BLaER1 (cell line): ENCODE data around the gene ZNF470.
A peak's percentile ranks its signal among the peaks of the same experiment; 100 is the strongest.

Experiments
- H3K27ac ChIP-seq: shearing (Covaris generic); formaldehyde crosslinking; 2 replicates; pipeline ENCODE4 v1.8.1; 2022
- H3K27me3 ChIP-seq: shearing (Covaris generic); formaldehyde crosslinking; 2 replicates; pipeline ENCODE4 v1.8.1; 2022
- H3K36me3 ChIP-seq: shearing (Covaris generic); formaldehyde crosslinking; 2 replicates; pipeline ENCODE4 v1.8.1; 2022
- H3K4me1 ChIP-seq: shearing (Covaris generic); formaldehyde crosslinking; 2 replicates; pipeline ENCODE4 v1.8.1; 2022
- H3K4me2 ChIP-seq: shearing (Covaris generic); formaldehyde crosslinking; 2 replicates; pipeline ENCODE4 v1.8.1; 2022
- H3K4me3 ChIP-seq: shearing (Covaris generic); formaldehyde crosslinking; 2 replicates; pipeline ENCODE4 v1.8.1; 2022
- H3K9ac ChIP-seq: shearing (Covaris generic); formaldehyde crosslinking; 2 replicates; pipeline ENCODE4 v1.8.1; 2022
- H3K9me3 ChIP-seq: shearing (Covaris generic); formaldehyde crosslinking; 2 replicates; pipeline ENCODE4 v1.8.1; 2022
- H4K20me1 ChIP-seq: shearing (Covaris generic); formaldehyde crosslinking; 2 replicates; pipeline ENCODE4 v1.8.1; 2022
- Cebpa-rat ChIP-seq: shearing (Covaris generic); IDR thresholded peaks from 2 replicates; pipeline ENCODE4 v1.8.1; 2022

ZNF470 gene

GRCh38 chr19:56567274-56568120 lies at the start of gene ZNF470:
TSS of gene ZNF470 (plus strand) at chr19:56567468. CDS start at chr19:56570312, 2,844 bp downstream.
- H3K9me3 ChIP-seq = peaks cover 84% of the 10 kb centered on the region
- no peaks in the 10 kb centered on the region for H3K27me3 ChIP-seq
- H4K20me1 ChIP-seq = no peaks in the 10 kb centered on the region
- peak within 1 kb of the TSS; percentile 91 for H3K4me3 ChIP-seq
- peak within 1 kb of the TSS; percentile 86 for H3K9ac ChIP-seq
- peaks cover 18% of the 10 kb centered on the region for H3K4me1 ChIP-seq
- peaks cover 66% of the 10 kb centered on the region for H3K36me3 ChIP-seq
- peak within 1 kb of the TSS; percentile 98 for H3K4me2 ChIP-seq
- peak within 1 kb of the TSS; percentile 82 for H3K27ac ChIP-seq
- no peak for TF ChIP-seq Cebpa-rat

DNA sequence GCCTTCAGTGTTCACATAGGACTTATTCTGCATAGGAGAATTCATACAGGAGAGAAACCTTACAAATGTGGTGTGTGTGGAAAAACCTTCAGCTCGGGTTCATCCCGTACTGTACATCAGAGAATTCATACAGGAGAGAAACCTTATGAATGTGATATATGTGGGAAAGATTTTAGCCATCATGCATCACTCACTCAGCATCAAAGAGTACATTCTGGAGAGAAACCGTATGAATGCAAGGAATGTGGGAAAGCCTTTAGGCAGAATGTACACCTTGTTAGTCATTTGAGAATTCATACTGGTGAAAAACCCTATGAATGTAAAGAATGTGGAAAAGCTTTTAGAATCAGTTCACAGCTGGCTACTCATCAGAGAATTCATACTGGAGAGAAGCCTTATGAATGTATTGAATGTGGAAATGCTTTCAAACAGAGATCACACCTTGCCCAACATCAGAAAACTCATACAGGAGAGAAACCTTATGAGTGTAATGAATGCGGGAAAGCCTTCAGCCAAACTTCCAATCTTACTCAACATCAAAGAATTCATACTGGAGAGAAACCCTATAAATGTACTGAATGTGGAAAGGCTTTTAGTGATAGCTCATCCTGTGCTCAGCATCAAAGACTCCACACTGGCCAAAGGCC lies 41.9 kb upstream of the ZNF470 start:
- Histone ChIP-seq H4K20me1 (no peaks in the 10 kb centered on the region), H3K27ac (no peak overlapping the region), H3K4me2 (no peak overlapping the region), H3K4me3 (no peak overlapping the region), H3K27me3 (no peaks in the 10 kb centered on the region), H3K9ac (no peak overlapping the region), H3K36me3 (peaks cover 56% of the 10 kb centered on the region), H3K9me3 (peaks cover 100% of the 10 kb centered on the region), H3K4me1 (no peaks in the 10 kb centered on the region)
- TF ChIP-seq Cebpa-rat = no peak

- no peak overlapping the region for H3K9ac ChIP-seq
- peaks cover 81% of the 10 kb centered on the region for H3K9me3 ChIP-seq
- no peak overlapping the region for H3K27ac ChIP-seq
- H3K4me2 ChIP-seq = peak overlapping the region; percentile 90
- H3K4me1 ChIP-seq = peaks cover 28% of the 10 kb centered on the region
- no peaks in the 10 kb centered on the region for H4K20me1 ChIP-seq
- TF ChIP-seq Cebpa-rat = no peak
- H3K27me3 ChIP-seq = no peaks in the 10 kb centered on the region
- peaks cover 27% of the 10 kb centered on the region for H3K36me3 ChIP-seq
- peak overlapping the region; percentile 77 for H3K4me3 ChIP-seq
These were observed 29.8 kb upstream of the ZNF470 start for GRCh38 chr19:56537442-56537841.

GRCh38 chr19:56538254-56538760 lies 29.0 kb upstream of the ZNF470 start:
- H4K20me1 ChIP-seq = no peaks in the 10 kb centered on the region
- peaks cover 28% of the 10 kb centered on the region for H3K4me1 ChIP-seq
- H3K4me2 ChIP-seq = peak overlapping the region; percentile 90
- peak overlapping the region; percentile 92 for H3K27ac ChIP-seq
- H3K4me3 ChIP-seq = peak overlapping the region; percentile 77
- peak overlapping the region; percentile 84 for H3K9ac ChIP-seq
- no peaks in the 10 kb centered on the region for H3K27me3 ChIP-seq
- peaks cover 79% of the 10 kb centered on the region for H3K9me3 ChIP-seq
- peaks cover 33% of the 10 kb centered on the region for H3K36me3 ChIP-seq
- TF ChIP-seq Cebpa-rat = no peak

- Histone ChIP-seq H3K9ac (peak within 1 kb of the TSS; percentile 84), H3K4me2 (peak within 1 kb of the TSS; percentile 90), H3K27ac (peak within 1 kb of the TSS; percentile 92), H3K27me3 (no peaks in the 10 kb centered on the region), H3K4me1 (peaks cover 28% of the 10 kb centered on the region), H4K20me1 (no peaks in the 10 kb centered on the region), H3K9me3 (peaks cover 79% of the 10 kb centered on the region), H3K4me3 (peak within 1 kb of the TSS; percentile 88), H3K36me3 (peaks cover 38% of the 10 kb centered on the region)
- no peak for TF ChIP-seq Cebpa-rat
These were observed 28.5 kb upstream of the ZNF470 start, which contains the start of gene ZFP28 for GRCh38 chr19:56538761-56539263. TSS of gene ZFP28 (plus strand) at chr19:56538948. CDS start at chr19:56539019, 71 bp downstream.

GRCh38 chr19:56543776-56544175 lies 23.5 kb upstream of the ZNF470 start:
- Histone ChIP-seq H3K4me1 (peaks cover 21% of the 10 kb centered on the region), H4K20me1 (no peaks in the 10 kb centered on the region), H3K4me3 (0 out of 2 replicates have a peak overlapping the region, but pooled peaks have one; percentile 17), H3K27ac (no peak overlapping the region), H3K27me3 (no peaks in the 10 kb centered on the region), H3K4me2 (no peak overlapping the region), H3K9me3 (peaks cover 89% of the 10 kb centered on the region), H3K9ac (no peak overlapping the region), H3K36me3 (peaks cover 88% of the 10 kb centered on the region)
- TF ChIP-seq Cebpa-rat = no peak; the same call in 1 of the 2 replicates

DNA sequence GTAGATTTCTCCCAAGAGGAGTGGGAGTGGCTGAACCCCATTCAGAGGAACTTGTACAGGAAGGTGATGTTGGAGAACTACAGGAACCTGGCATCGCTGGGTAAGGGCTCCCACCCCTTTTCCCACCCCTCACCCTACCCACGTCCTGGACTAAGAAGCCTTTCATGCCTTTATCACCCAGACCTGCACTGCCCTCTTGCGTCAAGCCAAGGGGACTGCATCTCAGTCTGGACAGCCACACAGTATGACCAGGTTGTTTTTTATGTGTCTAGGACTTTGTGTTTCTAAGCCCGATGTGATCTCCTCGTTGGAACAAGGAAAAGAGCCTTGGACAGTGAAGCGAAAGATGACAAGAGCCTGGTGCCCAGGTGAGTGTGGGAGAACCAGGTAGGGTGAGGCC lies 19.7 kb upstream of the ZNF470 start:
- Histone ChIP-seq H3K4me1 (no peaks in the 10 kb centered on the region), H3K36me3 (peaks cover 95% of the 10 kb centered on the region), H3K4me2 (no peak overlapping the region), H3K4me3 (no peak overlapping the region), H3K27me3 (no peaks in the 10 kb centered on the region), H3K9me3 (peaks cover 94% of the 10 kb centered on the region), H3K9ac (no peak overlapping the region), H4K20me1 (no peaks in the 10 kb centered on the region), H3K27ac (no peak overlapping the region)
- TF ChIP-seq Cebpa-rat = no peak

GRCh38 chr19:56554272-56554869 lies 12.9 kb upstream of the ZNF470 start:
- Histone ChIP-seq H3K27me3 (no peaks in the 10 kb centered on the region), H3K4me3 (peak overlapping the region; percentile 35; the same call in 1 of the 2 replicates), H4K20me1 (no peaks in the 10 kb centered on the region), H3K4me1 (peaks cover 1% of the 10 kb centered on the region; the same call in 1 of the 2 replicates), H3K4me2 (no peak overlapping the region), H3K27ac (no peak overlapping the region), H3K9ac (no peak overlapping the region), H3K36me3 (peaks cover 91% of the 10 kb centered on the region), H3K9me3 (peaks cover 95% of the 10 kb centered on the region)
- no peak for TF ChIP-seq Cebpa-rat

GRCh38 chr19:56562766-56563165 lies 4.5 kb upstream of the ZNF470 start:
- TF ChIP-seq Cebpa-rat = no peak
- H4K20me1 ChIP-seq = no peaks in the 10 kb centered on the region
- H3K9ac ChIP-seq = no peak overlapping the region
- no peak overlapping the region for H3K4me3 ChIP-seq
- H3K36me3 ChIP-seq = peaks cover 58% of the 10 kb centered on the region
- H3K4me1 ChIP-seq = peaks cover 14% of the 10 kb centered on the region
- H3K27me3 ChIP-seq = no peaks in the 10 kb centered on the region
- peaks cover 86% of the 10 kb centered on the region for H3K9me3 ChIP-seq
- H3K4me2 ChIP-seq = no peak overlapping the region
- H3K27ac ChIP-seq = no peak overlapping the region
